NCI-H524 (cell line): ENCODE data around the gene LMO3.

Source experiments
- DNase-seq, 2 experiments: peaks; one replicate each; lab custom pipeline; 2025; lab: John Stamatoyannopoulos, UW

LMO3 gene

DNA sequence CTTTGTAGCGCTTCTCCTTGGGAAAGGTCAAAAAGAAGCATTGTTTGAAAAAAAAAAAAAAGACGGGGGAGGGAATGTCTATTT lies at the start of gene LMO3:
LMO3 (minus strand) TSS at position 46 of the 84 bp plus-strand sequence. CDS start 5,302 bp downstream, outside the sequence.
- DNase-seq = no peak

DNA sequence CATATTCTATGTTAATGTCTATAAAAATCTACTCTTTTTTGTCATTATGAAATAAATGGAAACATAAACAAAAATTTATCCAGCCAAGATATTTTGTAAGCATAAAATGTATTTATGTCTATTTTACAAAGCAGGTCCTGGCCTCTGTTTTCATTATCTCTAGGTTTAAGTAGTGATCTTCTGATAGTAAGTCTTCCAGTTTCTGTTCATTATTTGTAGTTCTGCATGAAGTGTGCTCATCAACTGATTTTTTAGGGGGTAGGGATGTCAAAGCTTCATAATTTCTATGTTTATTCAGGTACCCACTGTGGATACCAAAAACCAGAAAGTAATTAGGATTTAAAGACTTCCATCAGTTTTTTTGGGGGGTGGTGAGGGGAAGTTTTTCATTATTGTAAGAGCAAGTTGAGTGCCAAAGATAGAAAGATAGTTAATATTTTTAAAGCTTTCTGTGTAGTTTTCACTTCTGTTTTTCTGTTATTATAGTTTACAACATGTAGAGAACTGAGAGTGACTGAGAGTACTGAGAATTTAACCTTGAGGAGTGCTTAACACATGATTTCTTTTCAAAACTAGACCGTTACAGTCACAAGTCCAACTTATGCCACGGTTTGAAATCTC lies 30.6 kb upstream of the LMO3 start:
- no peak for DNase-seq

DNA sequence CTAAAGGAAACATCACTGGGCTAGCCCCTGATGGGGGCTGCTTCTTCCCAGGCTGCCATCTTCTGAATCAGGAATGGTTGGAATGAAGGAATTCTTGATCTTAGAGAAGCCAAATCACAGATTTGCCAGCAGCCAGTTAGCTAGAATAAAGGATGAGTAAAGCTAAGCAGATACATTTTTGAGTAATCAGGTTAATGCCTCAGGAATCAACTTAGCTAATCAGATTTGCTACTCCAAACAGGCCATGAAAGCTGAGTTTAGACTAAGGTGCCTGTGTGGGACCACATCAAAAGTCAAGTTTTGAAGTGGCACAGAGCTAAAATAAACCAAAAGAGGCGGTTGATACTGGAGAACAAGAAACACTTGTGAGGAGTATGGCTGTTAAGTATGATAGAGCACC lies 28.8 kb upstream of the LMO3 start:
- DNase-seq = no peak

DNA sequence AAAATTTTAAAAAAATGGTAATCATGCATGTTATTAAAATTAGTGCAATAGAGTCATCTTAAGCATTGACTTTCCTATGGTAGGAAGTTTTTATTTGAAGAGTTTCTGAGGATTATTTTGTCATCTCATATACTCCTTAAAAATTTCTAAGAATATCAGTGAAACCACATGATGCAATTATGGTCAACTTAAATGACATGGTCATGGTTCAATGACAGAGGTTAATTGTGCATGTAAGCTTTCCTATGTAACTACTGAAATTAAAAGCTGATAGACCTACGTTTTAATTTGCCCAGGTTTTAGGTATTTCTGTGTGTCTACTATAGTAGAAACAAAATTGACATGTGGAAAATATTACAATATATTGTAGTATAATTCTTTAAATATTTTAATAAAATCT lies 21.0 kb upstream of the LMO3 start:
- no peak for DNase-seq

DNA sequence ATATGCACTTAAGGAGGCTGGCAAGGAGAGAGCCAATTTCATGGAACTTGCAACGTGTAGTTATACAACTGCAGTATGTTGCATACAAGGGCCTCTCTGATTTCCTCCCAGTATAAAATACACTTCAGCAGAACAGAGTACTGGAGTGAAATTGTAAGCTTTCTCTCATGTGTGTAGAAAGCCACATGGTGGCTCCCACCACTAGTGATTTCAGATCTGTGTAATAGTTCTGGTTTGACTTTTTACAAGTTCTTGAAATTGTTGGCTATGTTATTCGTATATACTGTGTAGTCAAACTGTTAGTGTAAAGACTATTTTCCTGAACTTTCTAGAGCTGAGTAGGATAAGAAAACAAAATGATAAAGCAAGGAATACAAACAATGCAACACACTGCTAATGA lies 16.4 kb upstream of the LMO3 start:
- DNase-seq = no peak

DNA sequence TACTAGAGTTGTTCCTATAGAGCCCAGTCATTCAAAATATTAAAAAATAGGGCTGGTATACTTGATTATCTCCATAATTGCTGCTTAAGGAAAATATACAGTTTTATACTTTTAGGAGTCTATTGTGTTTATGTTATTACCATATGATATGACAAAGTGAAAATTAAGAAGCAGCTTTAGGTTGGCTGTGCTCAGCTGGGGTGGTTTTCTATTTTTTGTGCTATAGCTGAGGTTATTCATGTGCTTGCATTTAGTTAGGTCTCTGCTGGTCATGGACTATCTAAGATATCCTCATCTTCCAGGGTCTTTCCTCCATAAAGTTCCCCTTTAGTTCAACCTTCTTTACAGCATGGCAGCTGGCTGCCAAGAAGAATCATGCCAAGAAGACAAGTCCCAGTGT lies 13.6 kb upstream of the LMO3 start:
- DNase-seq = no peak

DNA sequence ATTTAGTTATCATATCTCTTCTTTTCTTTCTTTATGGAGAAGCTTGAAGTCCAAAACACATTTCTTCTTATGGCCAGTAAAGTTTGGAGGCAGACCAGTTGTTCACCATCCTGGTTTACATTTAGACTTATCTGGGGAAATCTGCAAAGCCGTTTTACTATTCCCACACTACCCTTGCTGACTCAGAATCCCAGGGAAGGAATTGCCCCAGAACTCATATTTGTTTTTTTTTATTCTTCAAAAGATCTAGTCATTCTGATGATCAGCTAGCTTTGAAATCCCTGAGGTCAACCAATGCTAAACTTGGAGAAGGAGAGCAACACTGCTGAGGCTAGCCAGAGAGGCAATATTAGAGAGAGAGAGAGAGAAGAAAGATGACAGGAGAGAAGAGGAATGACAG lies 12.3 kb upstream of the LMO3 start:
- DNase-seq = no peak

DNA sequence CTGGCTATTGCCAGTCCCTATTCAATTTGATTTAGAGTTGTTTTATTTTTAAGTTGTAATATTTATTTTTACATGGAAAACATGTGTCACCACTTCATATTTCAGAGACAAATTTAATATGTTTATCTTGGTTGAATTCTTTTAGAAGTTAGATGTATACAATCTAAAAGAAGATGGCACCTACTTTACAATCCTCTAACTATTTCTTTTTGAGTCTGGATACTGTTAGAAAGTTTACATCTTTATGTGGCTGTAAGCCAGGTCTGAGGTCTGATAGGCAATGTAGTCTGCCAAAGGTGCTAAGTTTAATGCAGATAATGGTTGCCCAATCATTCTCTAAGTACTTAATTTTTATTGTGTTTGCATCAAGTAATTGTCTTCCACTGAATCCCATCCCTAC lies 7.2 kb upstream of the LMO3 start:
- no peak for DNase-seq

DNA sequence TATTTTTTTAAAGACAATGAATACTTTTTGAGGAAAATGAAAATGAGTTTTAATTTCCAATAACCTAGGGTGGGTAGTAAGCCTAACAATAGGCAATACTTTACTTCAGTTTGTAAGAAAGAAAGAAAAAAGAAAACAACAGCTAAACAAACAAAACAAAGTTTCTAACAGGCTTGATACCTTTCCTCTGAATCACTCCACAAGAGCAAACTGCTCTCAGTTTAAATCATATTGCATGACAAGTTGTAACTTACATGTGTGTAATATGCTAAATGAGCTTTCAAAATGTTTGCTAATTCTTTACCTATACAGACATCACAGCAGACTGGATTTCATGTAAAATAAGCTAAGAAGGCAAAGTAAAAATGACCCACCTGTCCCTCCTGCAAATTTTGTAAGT lies 6.7 kb upstream of the LMO3 start:
- DNase-seq = no peak

DNA sequence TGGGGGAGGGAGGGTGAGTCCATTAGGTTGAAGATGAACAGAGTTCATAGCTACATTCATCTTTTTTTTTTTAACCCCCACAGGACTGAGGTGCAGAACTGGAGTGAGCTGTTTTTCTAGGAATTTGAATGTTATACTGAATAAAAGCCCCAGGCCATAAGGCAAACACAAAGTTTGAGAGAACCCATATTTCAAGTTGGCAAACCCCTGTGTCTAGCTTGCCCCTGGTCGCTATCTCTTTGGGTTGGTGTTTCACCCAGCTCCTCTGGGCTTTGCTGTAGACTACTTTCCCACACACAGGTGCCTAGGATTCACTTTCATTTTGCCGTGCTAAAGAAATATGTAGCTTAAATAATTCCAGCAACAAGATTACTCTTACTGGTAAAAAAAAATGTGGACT lies 5.2 kb upstream of the LMO3 start:
- DNase-seq = no peak

DNA sequence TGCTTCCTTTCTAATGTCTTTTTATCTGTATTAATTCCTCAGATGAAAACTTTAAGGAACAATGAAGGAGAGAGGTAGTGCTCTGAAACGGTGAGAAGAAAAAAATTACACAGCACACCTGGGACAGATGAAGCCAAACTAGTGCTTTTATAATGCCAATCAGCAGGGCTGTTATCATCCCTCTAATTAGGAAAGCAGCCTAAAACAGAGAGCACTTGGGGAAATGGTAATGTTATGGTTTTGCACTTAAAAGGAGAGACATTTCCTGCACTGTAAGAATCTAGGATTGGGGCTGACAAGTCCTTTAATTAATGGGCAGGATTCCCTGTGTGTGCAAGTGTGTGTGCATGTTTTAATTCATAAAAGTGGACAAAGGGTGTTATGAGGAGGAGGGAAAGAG lies 4.8 kb upstream of the LMO3 start:
- no peak for DNase-seq

DNA sequence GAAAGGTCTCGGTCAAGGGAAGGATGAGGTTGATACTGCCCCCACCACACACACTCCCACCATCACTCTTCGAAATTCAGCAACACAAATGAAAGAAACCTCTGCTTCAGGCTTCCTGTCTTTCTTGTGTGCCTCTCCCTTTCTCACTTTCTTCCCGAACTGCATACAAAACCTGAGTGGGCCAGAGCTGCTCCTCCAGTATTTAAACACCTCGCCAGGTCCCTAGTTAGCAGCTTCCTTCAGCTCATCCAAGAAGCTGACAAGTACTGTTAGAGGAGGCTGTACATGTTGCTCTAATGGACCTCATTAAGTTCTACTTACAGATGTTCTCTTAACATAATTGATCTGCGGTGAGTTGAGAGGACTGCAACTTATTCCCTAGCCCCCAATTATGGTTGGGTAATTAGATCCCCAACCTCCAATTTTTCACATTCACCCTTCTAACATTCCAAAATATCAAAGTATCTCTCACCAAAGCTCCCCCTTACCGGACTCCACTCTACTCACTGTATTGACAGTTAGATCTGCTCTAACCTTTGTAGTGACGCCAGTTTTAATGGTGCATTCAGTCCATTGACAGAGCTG lies 4.1 kb upstream of the LMO3 start:
- peak in 1 of 2 experiments; percentile 7 for DNase-seq

DNA sequence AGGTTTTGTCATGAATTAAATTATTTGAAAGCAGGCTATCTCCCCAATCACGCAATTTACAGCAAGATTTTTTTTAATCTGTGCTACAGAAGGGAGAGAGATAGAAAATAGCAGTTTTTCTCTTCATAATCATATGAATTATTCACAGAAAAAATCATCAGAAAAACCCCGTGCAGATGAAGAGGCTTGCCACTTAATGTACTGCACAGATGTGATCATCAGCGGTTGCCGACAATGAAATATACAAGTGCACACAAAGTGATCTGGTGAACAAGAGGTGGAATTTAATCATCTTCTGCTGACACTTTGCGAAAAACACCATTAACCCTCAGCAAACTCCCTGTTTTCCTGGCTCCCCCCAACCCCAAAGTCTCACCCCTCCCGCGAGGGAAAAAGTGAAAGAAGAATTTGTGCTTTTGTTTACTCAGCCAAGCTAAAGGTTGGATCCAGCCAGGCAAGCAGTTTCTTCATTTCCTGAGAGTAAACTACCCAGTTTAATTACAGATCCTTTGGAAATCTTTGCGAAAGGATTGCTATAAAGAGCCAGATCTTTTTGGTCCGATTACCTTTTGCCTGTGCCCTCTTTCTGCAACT lies 3.1 kb upstream of the LMO3 start:
- DNase-seq = peak; percentile 16 to 41

DNA sequence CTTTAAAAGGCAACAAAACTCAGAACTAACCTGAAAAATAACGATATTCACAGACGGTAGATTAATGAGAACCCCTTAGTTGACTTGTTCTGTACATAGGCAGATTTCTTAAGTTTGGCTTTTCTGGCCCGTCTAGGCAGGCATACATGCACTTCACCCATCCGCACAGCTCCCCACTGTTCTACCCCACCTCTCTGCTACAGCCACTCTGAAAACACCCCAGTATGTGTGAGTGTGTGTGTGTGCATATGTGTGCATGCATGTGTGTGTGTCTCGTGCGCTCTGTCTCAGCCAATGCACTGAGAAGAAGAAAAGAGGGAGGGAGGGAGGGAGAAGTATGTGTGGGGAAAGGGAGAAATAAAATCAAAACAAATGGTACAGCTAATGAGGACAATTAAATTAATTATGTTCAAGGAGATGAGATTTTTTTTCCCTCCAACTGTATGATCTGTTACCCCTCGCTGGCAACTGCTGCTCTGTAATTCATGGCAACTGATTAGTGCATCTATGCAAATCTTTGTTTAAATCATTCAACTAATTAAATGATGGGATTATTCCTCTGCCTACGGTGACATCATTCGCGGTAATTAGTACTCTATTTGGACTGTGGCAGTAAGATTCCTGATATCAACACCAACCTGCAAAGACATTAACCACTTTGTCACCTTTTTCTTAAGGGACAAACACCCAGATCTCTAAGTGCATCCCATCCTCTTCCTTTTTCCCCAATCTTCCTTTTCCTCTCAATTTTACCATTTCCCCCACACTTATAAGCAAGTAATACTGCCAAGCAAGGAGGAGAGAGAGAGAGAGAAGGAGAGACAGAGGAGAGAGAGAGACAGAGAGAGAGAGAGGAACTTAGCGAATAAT lies 2.2 kb upstream of the LMO3 start:
- peak in 1 of 2 experiments; percentile 14 for DNase-seq

DNA sequence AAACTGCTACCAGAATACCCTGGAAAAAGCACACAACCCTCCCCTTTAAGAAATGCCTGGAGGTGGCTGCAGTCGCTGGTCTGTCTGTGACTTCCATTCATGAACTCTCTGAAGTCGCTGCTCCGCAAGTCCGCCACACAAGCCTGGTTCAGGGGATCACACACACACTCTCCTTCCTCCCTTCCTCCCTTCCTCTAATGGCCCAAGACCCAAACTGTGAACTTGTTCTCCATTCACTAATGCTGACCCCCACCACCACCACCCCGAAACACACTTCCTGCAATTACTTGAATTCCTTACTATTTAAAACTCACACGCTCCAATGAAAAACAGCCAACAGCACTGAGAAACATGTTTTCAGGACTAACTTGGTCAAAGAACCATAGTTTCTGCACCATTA lies 1.0 kb upstream of the LMO3 start:
- DNase-seq = no peak

DNA sequence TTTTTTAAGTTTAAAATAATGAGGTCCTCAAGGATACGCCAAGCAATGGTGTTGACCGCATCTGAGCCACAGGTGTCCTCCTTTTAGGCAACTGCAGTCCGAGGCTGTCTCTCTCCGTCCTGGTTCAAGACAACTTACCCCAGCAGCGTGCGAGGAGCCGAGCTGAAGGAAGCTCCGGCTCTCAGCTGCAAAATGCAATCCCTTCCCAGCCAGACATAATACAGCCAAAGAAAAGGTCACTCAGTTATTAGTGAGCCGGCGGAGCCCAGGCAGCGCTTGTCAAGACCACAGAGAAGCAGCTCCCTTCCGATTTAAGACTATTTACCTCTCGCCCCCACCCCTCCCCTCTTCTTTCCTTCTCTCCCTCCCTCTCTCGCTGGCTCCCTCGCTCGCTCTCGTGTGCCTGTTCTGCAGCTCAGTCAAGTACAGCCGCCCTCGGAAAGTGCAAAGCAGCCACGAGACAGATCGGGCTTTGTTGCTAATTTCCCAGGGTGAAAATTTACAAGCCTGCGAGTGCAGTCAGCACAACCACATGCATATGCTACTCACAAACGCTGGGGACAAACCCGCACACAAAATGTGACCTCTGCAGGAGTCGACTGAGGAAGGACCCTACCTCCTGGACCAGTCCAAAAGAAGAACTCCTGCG lies 363 bp upstream of the LMO3 start:
- DNase-seq = peak; percentile 27 to 55

DNA sequence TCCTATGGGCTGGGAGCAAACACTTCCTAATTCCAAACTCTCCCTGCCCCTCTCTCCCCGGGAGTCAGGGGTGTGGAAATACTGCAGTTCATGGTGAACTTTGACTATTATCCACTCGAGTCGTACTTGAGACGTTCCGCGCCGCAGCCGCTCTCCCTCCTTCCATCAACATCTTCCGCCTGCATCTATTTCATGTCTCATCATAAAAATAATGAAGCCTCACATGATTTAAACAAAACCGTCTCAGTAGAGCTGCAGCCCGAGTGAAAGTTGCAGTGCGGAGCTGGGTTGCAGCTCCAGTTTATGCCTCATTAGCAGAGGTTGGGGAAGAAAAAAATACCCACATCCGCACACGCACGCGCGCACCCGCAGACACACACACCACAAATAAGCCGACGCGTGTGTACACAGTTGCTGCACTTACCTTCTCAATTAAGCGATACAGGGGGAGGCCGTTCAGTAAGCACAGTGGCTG lies 283 bp downstream of the LMO3 start:
- peak; percentile 18 to 52 for DNase-seq

DNA sequence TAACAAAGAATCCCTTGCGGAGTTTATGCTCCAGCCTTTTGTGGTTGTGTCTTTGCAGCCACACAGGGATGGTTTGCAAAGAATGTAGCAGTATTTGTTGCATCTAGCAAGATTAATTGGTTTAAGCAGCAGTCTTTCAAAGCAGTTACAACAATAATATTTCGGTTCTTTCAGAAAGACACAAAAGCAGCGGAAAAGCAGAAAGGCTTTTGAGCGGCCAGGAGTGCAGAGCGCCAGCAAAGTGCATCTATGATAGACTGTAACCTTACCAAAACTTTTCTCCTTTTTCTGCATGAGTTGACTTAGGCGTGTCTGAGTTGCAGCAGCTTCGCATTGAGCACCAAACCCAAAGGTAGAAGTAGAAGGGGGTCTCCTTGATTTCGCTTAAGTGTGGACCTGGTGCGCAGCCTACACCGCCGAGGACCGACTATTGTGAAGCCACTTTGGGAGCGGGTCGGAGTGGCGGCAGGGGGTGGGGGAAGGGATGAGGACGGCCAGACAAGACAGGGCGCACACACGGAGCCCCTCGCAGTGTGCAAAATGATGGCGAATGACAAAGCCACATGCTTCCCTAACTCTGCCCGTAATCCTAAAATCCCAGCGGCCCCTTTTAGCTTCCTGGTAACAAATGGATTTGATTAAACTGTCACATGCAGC lies 1.2 kb downstream of the LMO3 start:
- no peak for DNase-seq

DNA sequence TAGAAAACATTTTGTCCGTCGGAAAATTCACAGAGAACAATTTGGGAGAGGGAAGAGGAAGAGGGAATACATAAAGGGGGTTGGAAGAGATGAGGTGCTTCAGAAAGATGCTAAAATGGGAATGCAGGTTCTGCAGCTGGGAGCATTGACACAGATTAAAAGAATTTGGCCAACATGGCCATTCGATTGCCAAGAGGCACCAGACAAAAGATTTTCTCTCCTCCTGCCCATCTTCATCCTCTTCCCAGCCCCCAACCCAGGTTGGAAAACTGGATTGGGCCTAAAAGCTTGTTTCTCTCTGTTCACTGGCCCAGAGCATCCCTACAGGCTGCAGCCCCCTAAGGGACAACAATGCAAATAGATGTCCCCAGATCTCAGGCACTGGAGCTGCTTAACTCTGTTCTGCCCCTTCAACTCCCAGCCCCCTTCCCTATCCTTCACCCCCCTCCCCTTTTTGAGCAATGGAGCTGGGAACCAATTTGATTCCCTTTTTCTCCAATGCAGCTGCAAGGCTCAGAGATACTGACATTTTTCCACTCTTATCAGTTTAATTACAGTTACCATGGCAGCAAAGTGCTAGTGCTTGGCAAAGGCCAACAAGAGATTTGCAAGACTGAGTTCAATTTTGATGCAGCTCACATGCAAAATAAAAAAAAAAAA lies 1.9 kb downstream of the LMO3 start:
- no peak for DNase-seq

DNA sequence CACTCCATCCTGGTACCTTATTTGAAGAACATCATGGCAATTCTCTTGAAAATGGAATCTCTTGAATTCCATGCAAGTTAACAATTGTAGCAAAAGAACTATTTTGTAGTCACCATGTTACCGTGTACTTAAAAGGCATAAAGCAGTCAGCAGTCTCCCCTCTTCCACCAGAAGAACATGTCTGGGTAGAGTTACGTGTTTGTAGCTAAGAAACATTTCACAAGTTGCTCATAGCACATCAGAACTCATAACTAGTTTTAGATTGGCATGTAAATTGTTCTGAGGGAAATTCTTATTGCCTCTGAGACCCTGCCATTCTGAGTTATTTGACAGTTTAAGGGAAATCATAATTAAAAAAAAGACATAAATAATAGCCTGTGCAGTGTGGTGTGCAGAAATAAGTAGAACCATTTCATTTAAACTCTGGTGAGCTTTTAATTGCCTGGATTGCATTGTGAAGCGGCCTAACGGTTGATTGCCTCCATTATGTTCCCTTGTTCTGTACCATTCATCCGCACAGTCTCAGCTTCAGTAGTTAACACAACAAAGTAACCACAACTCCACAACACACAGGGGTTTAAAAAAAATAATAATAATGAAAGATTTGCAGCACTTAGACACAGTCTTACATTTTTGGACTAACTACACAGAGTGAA lies 2.6 kb downstream of the LMO3 start:
- DNase-seq = no peak

DNA sequence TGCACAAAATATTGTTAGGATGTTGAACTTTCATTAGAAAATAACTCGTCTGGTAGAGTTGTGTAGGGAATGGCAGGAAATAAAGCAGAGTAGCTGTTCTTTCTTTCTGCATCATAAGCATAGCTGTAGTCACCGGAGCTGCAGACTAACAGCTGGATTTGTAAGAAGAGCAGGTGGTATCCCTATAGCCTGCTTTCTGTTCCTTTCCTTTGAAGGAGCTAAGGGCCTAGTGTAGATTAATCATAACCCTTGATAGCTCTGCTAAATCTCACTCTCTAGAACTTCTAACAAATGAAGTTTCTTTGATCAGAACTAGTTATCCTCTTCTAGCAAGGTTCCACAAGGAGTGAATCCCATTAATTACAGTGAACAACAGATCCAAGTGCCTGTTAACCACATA lies 3.5 kb downstream of the LMO3 start:
- peak in 1 of 2 experiments; percentile 36 for DNase-seq
